GOT3 (cell line): ENCODE results near the gene ZNF69.
"Not testable (repeated sequence)": the region's sequence is repeated elsewhere in the genome, so short reads cannot be mapped to it uniquely, and the experiment has no call there.

Source experiments
- DNase-seq: peaks from one replicate; lab custom pipeline; 2025; ENCODE audit warnings: mixed read lengths; lab: John Stamatoyannopoulos, UW

The ZNF69 gene

GRCh38 chr19:11887611-11888531 lies at the start of gene ZNF69:
TSS of gene ZNF69 (plus strand) at chr19:11887782. CDS start at chr19:11887924, 142 bp downstream.
- no peak for DNase-seq

DNA sequence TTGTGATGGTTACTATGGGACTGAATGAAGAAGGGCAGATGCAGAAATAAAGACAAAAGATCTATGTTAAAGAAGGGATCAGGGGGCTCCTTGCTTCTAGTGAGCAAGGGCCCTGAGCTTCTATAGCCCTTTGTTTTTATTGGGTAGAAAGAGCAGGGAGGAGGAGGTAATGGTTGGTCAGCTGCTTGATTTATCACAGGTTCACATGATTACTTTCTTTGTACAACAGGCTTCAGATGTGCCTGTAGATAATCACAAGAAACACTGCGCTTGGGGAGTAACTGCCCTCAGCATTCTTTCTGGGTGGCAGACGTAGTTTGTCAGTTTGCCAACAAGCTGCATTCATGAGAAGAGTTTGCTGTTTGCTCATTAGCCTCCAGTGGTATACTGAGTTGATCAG lies 43.9 kb upstream of the ZNF69 start:
- DNase-seq: no peak

GRCh38 chr19:11847615-11848014 lies 40.0 kb upstream of the ZNF69 start:
- DNase-seq: not testable (repeated sequence)

DNA sequence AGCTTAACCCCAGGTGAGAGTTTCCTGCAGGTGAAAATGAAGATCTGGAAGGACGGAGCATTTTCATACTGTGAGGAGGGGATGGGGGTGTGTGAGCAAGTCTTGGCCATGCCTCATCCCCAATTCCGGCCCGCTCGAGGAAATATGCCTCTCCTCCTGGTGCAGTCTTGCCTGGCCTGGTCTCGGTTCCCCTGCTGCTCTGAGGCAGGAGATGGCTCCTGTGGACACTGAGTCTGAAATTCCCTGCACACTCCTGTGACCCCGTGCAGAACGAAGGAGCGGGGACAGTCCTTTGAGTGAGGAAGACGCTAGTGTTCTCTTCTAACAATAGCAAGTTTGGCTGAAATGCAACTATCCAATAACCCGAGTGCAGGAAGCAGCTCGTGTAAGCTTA lies 39.4 kb upstream of the ZNF69 start:
- no peak for DNase-seq

DNA sequence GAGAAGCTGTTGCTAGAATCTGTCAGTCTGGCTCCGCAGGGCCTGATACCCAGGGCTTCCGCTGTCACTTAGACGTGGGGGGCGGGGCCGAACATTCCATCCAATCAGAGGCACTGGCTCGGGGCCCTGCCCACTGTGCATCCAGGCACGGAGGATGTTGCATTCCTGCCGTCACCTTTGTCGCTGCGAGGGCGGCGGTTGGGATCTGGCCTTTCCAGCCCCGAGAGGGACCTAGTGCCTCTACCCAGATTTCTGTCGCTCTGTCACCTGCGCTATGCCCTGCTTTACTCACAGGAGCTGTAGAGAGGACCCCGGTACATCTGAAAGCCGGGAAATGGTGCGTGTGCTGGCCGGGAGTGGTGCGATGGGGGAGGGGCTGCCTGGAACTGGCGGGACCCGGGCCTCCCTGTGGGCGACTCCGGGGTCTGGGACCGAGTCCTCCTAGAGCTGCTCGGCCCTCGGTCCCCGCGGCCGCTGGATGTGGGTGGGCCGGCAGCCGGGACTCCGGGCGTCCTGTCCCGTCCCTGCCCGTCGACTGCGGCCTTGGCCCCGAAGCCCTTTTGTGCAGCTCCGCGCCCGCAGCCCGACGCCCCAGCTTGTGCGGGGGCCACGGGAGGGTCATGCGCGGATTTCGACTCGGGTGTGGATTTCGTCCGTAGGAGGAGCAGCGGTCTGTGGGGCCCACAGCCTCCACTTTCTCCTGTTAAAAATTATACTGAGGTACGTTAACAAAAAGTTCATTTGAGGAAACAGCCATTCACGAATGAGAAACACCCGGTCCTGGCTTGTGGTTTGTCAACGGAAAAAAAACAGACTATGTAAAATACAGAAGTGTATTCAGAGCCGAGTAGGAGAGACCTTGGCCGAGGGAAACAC lies 38.8 kb upstream of the ZNF69 start, which contains the start of gene ZNF439:
TSS of gene ZNF439 (plus strand) at position 133 of the 876 bp plus-strand sequence. CDS start at position 275, 142 bp downstream.
- DNase-seq: peak; percentile 9

DNA sequence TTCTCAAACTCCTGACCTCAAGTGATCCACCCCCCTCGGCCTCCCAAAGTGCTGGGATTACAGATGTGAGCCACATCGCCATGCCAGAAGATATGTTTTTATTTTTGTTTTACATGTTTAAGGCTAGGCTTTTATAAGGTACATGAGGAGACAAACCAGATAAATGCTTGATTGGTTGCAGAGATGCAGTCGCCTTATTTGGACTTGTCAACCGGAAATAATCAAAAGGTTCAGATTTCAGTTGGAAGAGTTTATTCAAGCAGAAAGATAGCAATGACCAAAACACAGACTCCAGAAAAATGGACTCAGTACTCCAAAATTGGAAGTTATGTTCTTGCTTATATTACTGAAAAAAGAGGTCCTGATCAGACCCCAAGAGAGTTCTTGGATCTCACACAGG lies 37.3 kb upstream of the ZNF69 start:
- not testable (repeated sequence) for DNase-seq

DNA sequence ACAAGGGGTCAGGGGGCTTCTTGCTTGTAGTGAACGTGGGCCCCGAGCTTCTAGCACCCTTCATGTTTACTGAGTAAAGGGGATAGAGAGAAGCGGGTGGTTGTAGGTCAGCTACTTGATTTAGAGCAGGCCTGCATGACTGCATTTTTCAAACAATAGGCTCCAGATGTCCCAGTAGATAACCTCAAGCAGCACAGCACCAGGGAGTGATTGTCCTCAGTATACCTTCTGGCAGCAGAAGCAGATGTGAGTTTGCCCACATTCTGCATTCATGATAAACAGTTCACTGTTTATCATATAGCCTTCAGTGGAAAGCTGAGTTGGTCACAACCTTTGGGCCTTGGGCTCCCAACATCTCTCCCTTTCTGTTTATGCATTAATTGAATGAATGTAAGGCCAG lies 34.2 kb upstream of the ZNF69 start:
- no peak for DNase-seq

GRCh38 chr19:11856596-11857250 lies 30.9 kb upstream of the ZNF69 start:
- no peak for DNase-seq

GRCh38 chr19:11860721-11861120 lies 26.9 kb upstream of the ZNF69 start:
- no peak for DNase-seq

GRCh38 chr19:11861301-11861700 lies 26.3 kb upstream of the ZNF69 start:
- DNase-seq: no peak

DNA sequence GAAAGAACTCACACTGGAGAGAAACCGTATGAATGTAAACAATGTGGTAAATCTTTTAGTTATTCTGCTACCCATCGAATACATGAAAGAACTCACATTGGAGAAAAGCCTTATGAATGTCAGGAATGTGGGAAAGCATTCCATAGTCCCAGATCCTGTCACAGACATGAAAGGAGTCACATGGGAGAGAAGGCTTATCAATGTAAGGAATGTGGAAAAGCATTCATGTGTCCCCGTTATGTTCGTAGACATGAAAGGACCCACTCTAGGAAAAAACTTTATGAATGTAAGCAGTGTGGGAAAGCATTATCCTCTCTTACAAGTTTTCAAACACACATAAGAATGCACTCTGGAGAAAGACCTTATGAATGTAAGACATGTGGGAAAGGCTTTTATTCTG lies 19.8 kb upstream of the ZNF69 start:
- not testable (repeated sequence) for DNase-seq

GRCh38 chr19:11868188-11868587 lies 19.4 kb upstream of the ZNF69 start:
- DNase-seq: no peak

DNA sequence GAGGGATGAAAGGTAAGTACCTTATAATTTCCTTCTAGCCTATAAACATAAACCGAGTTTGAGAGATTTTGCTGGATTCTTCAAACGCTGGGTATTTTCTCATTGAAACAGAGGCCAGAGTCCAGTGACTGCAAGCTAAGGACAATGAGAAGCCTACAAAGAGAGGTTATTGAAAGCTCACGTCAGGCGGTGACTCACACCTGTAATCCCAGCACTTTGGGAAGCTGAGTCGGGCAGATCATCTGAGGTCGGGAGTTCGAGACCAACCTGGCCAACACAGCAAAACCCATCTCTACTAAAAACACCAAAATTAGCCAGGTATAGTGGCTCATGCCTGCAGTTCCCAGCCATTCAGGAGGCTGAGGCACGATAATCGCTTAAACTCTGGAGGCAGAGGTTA lies 15.0 kb upstream of the ZNF69 start:
- DNase-seq: no peak

DNA sequence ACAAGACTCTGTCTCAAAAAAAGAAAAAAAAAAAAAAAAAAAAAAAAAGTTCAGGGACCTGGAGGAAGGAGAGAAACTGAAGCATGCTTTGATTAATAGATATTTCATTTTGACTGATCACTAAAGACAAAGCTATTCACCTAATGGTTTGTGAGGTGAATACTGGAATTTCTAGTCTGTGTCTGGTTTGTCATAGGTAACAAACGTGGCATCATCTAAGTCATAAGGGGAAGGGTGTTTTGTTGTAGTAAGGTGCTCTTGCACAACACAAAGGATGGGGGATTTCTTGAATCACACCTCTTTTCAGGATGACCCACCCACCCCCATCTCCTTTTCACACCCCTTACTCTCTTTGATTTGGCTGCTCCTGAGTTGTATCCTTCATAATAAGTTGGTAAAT lies 13.8 kb upstream of the ZNF69 start:
- DNase-seq: no peak

- DNase-seq: not testable (repeated sequence)
These were observed 7.8 kb upstream of the ZNF69 start for GRCh38 chr19:11879687-11880266.

- no peak for DNase-seq
These were observed 7.0 kb upstream of the ZNF69 start for GRCh38 chr19:11880598-11880997.

- DNase-seq: no peak
These were observed 6.3 kb upstream of the ZNF69 start for GRCh38 chr19:11881151-11881800.

DNA sequence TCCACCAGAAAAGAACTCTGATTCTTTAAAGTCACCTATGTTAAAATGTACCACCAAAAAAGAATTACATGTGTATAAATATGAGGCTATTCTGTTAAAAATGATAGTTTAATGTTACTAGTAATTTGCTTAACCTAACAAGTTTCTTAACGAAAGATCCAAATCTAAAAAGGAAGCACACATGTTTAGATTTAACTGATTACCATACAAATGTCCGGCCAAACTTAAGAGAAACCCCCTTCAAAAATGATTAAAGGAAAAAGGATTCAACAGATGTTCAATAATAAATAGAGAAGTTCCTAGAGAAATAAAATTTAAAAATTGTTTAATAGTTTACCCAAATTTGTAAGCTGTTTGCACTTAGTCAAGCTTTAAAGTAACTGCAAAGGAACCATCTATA lies 5.0 kb upstream of the ZNF69 start:
- DNase-seq: no peak

GRCh38 chr19:11887234-11887610 lies 360 bp upstream of the ZNF69 start:
- no peak for DNase-seq

DNA sequence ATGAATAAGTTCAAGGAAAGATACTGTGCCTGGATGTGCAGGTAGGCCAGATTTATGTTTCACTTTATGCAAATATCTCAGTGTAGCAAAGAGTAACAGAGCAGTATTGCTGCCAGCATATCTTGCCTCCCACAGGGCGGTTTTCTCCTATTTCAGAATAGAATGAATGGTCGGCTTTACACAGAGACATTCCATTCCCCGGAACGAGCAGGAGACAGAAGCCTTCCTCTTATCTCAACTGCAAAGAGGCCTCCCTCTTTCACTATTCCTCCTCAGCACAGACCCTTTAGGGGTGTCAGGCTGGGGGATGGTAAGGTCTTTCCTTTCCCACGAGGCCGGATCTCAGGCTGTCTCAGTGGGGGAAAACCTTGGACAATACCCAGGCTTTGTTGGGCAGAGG lies 2.3 kb downstream of the ZNF69 start:
- not testable (repeated sequence) for DNase-seq

DNA sequence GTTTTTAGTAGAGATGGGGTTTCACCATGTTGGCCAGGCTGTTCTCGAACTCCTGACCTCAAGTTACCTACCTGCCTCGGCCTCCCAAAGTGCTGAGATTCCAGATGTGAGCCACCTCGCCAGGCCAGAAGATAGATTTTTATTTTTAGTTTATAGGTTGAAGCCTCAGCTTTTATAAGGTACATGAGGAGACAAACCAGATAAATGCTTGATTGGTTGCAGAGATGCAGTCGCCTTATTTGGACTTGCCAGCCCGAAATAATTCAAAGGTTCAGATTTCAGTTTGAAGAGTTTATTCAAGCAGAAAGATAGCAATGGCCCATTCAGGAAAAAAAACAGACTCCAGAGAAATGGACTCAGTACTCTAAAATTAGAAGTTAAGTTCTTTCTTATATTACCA lies 3.1 kb downstream of the ZNF69 start:
- DNase-seq: no peak
